Left ventricle myocardium superior (tissue), 1 donor: ENCODE data around the gene HIGD1A. TPM values are rescaled to one million over a fixed set of nuclear protein-coding genes. Genes with fewer than 3 reads are reported as not detected.
A peak's percentile ranks its signal among the peaks of the same experiment; 100 is the strongest.

Source experiments
- ATAC-seq: fragments of 200-7000 bp; cut with Tn5 transposase; one replicate; pipeline ENCODE4 v1.9.1; 2020; ENCODE audit warnings: mild to moderate bottlenecking, moderate library complexity
- DNase-seq: peaks from one replicate; pipeline ENCODE4 v3.0.0-alpha.2; 2020
- intact Hi-C: fragments of 100-400 bp; cut with micrococcal nuclease; formaldehyde crosslinking; loops from one replicate; pipeline ENCODE4 v1.11.0; 2022
- total RNA-seq: library from RNA; stranded (reverse); fragmentation: NEBNext Ultra II Directional; extraction: Animal tissue kit (Norgen Biotek cat#: 25700); gene quantifications from one replicate; pipeline ENCODE4 v1.2.1, GENCODE V29; 2021
- donor health status: DM: no; HTN: yes; CAD: no; lungs with severe emphysema.

HIGD1A gene
- total RNA-seq, 1 donor from 2014 or later: 333 TPM

- ATAC-seq: no peak
- DNase-seq: no peak
- intact Hi-C loops: no loop called here
Observed at GRCh38 chr3:42804831-42805132, 492 bp upstream of the HIGD1A start.

DNA sequence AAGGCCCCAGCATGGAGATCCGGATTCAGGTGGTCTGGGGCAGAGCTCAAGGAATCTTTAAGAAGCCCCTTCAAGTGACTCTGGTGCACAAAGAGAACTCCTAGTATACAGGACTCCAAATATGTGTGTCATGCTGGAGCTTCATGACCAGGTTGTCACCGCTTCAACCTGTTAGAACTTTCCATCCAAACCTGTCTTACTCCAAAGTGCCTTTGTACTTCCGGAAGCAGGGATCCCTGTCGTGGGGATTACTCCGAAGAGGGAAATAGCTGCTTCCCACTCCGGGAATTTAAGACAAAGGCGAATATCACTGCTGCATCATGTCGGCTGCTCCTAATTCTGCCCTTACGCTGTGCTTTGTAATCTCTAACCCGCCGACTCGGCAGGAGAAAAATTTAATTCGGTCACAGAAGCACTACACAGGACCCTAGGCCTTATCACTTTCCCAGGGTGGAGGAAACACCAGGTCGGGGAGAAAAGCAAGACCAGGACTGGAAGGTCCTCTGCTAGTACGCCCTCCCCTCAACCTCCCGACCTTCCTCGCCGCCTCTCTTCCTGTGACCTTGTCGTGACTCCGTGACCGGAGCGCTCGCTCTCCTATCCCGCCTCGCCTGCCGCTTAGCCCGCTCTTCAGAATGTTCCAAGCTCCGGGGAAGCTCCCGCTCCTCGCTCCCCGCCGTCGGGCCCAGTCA, 730 bp downstream of the HIGD1A start:
- peak; percentile 70 for ATAC-seq
- intact Hi-C loops: no loop called here

GRCh38 chr3:42802876-42803413, 1.3 kb downstream of the HIGD1A start:
- ATAC-seq (no peak), DNase-seq (no peak)
- intact Hi-C loops: no loop called here

More for the DNA sequence above, 730 bp downstream of the HIGD1A start:
- peak; percentile 65 for DNase-seq

GRCh38 chr3:42801784-42802183, 2.5 kb downstream of the HIGD1A start:
- intact Hi-C loops: no loop called here
- no peak for ATAC-seq
- no peak for DNase-seq

- intact Hi-C loops: no loop called here
- no peak for DNase-seq
- no peak for ATAC-seq
Observed at GRCh38 chr3:42801048-42801620, 3.2 kb downstream of the HIGD1A start.

GRCh38 chr3:42800251-42800650, 4.0 kb downstream of the HIGD1A start:
- no peak for ATAC-seq
- DNase-seq: no peak
- intact Hi-C loops: no loop called here

DNA sequence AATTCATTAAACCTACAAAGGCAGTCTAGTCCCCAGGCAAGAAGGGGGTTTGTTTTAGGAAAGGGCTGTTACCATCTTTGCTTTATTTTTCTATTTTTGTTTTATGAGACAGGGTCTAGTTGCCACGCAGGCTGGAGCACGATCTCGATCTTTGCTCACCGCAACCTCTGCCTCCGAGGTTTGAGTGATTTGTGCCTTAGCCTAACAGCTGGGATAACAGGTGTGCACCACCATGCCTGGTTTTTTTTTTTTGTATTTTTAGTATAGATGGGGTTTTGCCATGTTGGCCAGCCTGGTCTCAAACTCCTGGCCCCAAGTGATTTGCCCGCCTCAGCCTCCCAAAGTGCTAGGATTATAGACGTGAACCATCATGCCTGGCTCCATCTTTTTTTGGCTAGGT, 4.9 kb downstream of the HIGD1A start:
- ATAC-seq (no peak), DNase-seq (no peak)
- intact Hi-C loops: no loop called here

DNA sequence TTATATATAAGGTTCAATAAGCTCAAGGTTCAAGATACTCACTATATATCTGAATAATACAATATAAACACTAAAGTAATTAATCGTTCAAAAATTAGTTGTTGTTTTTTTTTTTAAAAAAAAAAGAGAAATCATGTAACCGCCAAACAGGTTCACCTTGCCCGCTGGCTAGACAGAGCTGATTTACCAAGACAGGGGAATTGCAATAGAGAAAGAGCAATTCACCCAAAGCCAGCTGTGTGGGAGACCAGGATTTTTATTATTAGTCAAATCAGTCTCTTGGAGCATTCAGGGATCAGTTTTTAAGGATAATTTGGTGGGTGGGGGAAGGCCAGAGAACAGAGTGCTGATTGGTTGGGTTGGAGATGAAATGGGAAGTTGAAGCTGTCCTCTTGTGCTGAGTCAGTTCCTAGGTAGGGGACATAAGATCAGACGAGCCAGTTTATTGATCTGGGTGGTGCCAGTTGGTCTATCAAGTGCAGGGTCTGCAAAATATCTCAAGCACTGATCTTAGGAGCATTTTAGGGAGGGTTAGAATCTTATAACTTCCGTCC, 7.9 kb downstream of the HIGD1A start:
- intact Hi-C loops: no loop called here
- ATAC-seq: no peak

GRCh38 chr3:42795621-42796181, 8.6 kb downstream of the HIGD1A start:
- no peak for ATAC-seq
- DNase-seq: no peak
- intact Hi-C loops: no loop called here

More for the DNA sequence above, 7.9 kb downstream of the HIGD1A start:
- no peak for DNase-seq

DNA sequence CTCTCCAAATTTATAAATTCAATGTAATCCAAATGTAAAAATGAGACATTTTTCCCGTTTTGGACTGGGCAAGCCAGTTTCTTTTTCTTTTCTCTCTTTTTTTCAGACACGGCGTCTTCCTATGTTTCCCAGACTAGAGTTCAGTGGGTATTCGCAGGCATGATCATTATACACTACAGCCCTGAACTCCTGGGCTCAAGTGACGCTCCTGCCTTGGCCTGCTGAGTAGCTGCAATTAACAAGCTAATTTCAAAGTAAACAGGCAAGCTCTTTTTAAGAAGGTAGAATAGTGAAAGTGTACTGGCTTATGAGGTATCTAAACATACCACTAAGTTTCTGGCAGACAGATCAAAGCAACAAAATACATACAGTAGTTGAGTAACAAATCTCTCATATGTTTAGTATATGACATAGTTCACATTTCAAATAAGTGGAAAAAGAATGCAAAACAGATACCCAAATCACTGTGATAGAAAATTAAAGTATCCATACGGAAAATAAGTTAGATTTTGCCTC, 13.5 kb downstream of the HIGD1A start:
- no peak for ATAC-seq
- no peak for DNase-seq
- intact Hi-C loops: no loop called here

DNA sequence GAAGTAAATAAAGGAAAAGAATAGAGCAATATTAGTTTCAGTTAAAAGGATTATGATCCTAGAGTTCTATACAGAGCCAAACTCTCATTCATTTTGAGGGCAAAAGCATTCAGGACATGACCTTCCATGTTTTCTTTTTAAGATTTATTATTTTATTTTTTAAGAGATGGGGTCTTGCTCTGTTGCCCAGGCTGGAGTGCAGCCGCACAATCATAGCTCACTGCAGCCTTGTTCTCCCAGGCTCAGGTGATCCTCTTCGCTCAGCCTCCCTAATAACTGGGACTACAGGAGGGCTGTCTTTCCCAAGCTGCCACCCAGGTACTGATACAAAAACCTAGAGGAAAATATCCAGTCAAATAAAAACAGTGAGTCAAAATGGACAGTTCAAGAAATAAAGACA, 17.7 kb downstream of the HIGD1A start:
- ATAC-seq (no peak), DNase-seq (no peak)
- intact Hi-C loops: no loop called here

DNA sequence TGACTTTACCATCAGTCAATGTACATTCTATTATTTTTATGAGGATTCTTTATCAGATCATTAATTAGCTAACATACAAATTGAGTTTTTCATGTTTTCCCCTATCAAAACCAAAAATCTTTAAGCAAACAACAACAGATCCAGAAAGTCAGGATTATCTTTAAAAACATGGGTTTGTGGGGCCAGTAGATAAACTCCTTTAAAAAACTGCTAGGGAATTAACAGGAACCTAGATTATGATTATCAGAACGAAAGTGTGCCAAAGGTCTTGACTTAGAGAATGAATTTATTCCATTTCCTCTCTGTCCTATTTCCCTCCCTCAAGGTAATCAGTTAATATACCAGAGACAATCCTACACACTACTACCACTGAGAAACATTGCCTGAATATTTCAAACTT, 18.1 kb downstream of the HIGD1A start:
- no peak for ATAC-seq
- intact Hi-C loops: no loop called here
- DNase-seq: no peak

DNA sequence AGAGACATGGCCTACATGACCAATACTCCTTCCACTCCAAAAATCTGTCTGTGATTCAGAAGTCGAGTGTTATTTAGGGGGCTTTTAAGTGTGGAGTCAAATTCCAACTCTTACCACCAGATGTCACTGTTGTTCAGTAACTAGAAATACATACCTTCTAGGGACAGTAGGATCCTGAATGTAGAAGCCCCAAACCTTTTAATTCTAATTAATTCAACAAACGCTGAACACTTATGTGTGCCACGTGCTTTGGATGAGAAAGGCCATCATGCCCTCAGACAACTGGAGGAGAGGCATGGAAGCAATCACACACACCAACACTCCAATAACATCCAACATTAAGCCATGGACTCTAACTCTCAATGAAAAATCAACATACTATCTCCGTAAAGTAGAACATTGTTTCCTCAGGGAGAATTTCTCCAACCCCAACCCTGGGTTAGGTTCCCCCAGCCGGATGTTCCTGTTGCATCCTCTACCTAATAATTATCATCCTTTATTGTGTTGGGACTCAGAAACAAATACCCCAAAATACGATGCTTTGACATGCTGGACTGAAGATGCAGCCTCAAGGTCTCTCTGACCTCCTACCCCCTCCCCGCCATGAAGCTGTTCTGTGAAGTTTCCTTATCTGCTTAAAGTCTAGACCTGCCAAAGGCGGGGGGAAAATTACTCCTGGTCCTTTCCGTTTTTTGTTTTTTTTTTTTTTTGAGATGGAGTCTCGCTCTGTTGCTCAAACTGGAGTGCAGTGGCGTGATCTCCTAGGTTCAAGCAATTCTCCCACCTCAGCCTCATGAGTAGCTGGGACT, 23.2 kb downstream of the HIGD1A start:
- intact Hi-C loops: no loop called here
- DNase-seq: no peak
- ATAC-seq: peak; percentile 73

- ATAC-seq (no peak), DNase-seq (no peak)
- intact Hi-C loops: no loop called here
Observed at GRCh38 chr3:42780398-42780797, 23.9 kb downstream of the HIGD1A start.

- intact Hi-C loops: loop anchor here (5.0 kb wide), 1 partner anchor 59 kb away; no protein-coding TSS in a partner anchor
- DNase-seq: no peak
- peak; percentile 70 for ATAC-seq
Observed at GRCh38 chr3:42778644-42779043, 25.6 kb downstream of the HIGD1A start.

GRCh38 chr3:42773409-42773751, 30.9 kb downstream of the HIGD1A start:
- ATAC-seq (peak; percentile 7), DNase-seq (no peak)
- intact Hi-C loops: no loop called here

- intact Hi-C loops: no loop called here
- DNase-seq (peak; percentile 97), ATAC-seq (peak; percentile 97)
Observed at GRCh38 chr3:42772670-42773408, 31.5 kb downstream of the HIGD1A start, which contains the start of gene CCDC13. Gene CCDC13, minus strand, starts transcription at chr3:42773253. Its CDS starts 14,908 bp downstream, at chr3:42758345.

GRCh38 chr3:42771271-42771670, 33.0 kb downstream of the HIGD1A start:
- DNase-seq: no peak
- intact Hi-C loops: no loop called here
- ATAC-seq: no peak
